ENCODE data around the gene KIF7. TPM values are rescaled to one million over a fixed set of nuclear protein-coding genes. Genes with fewer than 3 reads are reported as not detected.

Gene KIF7
- total RNA-seq, 2 donors from 2014 or later: 2.1 to 3.0 TPM

DNA sequence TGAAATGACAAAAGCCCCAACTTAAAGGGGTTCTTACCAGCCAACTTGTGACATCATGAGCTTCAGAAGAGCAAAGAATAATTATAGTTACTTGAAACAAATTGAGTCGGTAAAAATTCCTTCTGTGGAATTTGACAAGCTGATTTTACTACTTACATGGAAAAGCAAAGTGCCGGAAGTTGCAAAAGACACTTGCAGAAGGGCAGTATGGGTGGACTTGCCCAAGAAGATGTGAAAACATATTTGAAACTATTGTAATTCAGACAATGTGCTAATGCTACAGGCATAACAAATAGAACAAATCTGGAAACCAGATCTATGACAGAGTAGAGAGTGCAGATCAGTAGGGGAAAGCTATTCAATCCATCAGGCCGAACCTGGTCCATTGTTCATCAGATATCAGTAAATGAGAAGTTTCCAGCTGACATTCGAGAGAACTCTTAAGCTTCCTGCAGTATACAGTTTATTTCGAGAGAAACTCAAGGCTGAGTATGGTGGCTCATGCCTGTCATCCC lies 2.5 kb upstream of the KIF7 start:
- Histone ChIP-seq H3K36me3 (replicated peaks in 1 of 2; ENCODE audit: insufficient read depth in 1 of 2, low read depth in 2 of 2) (no peaks in the 10 kb centered on the region), H3K9me3 (no peaks in the 10 kb centered on the region), H3K27me3 (no peaks in the 10 kb centered on the region), H3K4me3 (no peak overlapping the region), H3K27ac (no peak overlapping the region), H3K4me1 (peaks cover 13% of the 10 kb centered on the region)
- ATAC-seq (no peak), DNase-seq (no peak)
- 72 to 77% methylated on average over 5 of the region's 5 CpGs for WGBS, 2 donors
- intact Hi-C loops (cut with DNase I): no loop called here
- no peak for TF ChIP-seq POLR2A (IDR thresholded peaks at IDR 0.05)
- TF ChIP-seq, protein P1, sequence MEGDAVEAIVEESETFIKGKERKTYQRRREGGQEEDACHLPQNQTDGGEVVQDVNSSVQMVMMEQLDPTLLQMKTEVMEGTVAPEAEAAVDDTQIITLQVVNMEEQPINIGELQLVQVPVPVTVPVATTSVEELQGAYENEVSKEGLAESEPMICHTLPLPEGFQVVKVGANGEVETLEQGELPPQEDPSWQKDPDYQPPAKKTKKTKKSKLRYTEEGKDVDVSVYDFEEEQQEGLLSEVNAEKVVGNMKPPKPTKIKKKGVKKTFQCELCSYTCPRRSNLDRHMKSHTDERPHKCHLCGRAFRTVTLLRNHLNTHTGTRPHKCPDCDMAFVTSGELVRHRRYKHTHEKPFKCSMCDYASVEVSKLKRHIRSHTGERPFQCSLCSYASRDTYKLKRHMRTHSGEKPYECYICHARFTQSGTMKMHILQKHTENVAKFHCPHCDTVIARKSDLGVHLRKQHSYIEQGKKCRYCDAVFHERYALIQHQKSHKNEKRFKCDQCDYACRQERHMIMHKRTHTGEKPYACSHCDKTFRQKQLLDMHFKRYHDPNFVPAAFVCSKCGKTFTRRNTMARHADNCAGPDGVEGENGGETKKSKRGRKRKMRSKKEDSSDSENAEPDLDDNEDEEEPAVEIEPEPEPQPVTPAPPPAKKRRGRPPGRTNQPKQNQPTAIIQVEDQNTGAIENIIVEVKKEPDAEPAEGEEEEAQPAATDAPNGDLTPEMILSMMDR (IDR thresholded peaks at IDR 0.05): no peak

DNA sequence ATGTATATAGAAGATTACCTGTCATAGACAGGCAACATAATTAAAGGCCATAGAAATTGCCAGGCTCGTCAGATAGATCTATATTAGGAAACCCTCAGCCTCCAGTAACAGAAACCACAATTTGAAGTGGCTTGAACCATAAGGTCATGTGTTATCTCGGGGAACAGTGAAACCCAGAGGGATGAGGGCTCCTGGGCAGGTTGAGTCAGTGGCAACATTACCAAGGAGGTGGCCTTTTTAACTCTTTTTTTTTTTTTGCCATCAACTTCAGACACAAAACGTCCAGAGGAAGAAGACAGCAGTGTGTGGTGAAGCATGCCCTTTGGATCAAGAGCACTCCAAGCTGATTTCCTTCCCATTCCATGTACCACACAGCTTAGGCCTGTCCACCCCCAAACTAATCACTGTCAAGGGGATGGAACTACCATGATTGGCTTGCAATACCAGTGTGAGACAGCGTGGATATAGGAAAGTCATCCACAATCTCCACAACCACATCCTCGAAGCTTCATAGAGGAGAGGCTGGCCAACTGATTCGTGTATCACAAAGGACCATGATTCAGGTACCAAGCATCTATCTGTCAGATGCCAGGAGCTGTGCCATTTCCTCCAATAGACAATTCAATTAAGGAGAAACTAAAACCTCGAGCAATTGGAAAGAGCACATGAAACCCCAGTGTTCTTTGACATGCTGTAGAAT lies 999 bp upstream of the KIF7 start:
- no peak overlapping the region for H3K4me3 ChIP-seq
- 78 to 86% methylated on average over 7 of the region's 7 CpGs for WGBS, 2 donors
- H3K4me1 ChIP-seq: peaks cover 12% of the 10 kb centered on the region
- TF ChIP-seq POLR2A (IDR thresholded peaks at IDR 0.05): no peak
- TF ChIP-seq, protein P1 (IDR thresholded peaks at IDR 0.05): no peak
- H3K36me3 ChIP-seq (replicated peaks in 1 of 2; ENCODE audit: insufficient read depth in 1 of 2, low read depth in 2 of 2): no peaks in the 10 kb centered on the region
- no peaks in the 10 kb centered on the region for H3K27me3 ChIP-seq
- DNase-seq: no peak
- H3K9me3 ChIP-seq: no peaks in the 10 kb centered on the region
- no peak overlapping the region for H3K27ac ChIP-seq
- intact Hi-C loops (cut with DNase I): no loop called here
- ATAC-seq: no peak

DNA sequence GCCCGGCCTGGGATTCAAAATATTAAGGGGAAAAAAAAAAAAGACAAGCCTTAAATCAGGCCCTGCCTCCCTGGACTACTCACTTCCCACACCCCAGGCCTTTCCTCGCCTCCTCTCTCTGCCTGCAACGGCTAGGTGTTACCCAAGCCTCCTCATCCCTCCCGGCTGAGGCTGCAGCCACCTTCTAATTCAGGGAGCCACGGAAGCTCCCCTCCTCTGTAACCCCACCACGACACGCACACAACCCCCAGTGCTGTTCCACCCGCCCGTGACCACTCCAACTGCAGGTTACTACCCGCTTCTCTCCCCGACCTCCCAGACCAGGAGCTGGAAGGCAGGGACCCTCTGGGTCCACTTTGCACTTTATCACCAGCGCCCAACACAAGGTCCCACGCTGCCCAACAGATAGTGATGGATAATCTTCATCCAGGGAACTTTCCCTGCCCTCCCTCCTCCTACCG lies 936 bp downstream of the KIF7 start:
- ATAC-seq: peak; percentile 19
- Histone ChIP-seq H3K4me3 (no peak overlapping the region), H3K9me3 (no peaks in the 10 kb centered on the region), H3K27me3 (no peaks in the 10 kb centered on the region), H3K4me1 (peaks cover 12% of the 10 kb centered on the region), H3K36me3 (replicated peaks in 1 of 2; ENCODE audit: insufficient read depth in 1 of 2, low read depth in 2 of 2) (no peaks in the 10 kb centered on the region), H3K27ac (no peak overlapping the region)
- no peak for DNase-seq
- intact Hi-C loops (cut with DNase I): no loop called here
- TF ChIP-seq, protein P1 (IDR thresholded peaks at IDR 0.05): no peak
- no peak for TF ChIP-seq POLR2A (IDR thresholded peaks at IDR 0.05)
- WGBS, 2 donors: 64 to 65% methylated on average over 14 of the region's 14 CpGs

DNA sequence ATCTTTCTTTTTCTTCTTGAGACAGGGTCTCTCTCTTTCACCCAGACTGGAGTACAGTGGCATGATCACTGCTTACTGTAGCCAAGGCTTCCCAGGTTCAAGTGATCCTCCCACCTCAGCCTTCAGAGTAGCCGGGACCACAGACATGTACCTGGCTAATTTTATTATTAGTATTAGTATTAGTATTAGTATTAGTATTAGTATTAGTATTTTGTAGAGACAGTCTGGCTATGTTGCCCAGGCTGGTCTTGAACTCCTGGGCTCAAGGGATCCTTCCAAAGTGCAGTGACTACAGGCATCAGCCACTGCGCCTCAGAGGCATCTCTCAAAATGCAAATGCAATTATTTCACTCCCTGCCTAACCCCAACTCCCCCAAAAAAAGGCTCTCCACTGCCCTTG lies 1.7 kb downstream of the KIF7 start:
- no peak for ATAC-seq
- peaks cover 12% of the 10 kb centered on the region for H3K4me1 ChIP-seq
- intact Hi-C loops (cut with DNase I): no loop called here
- H3K9me3 ChIP-seq: no peaks in the 10 kb centered on the region
- no peaks in the 10 kb centered on the region for H3K36me3 ChIP-seq (replicated peaks in 1 of 2; ENCODE audit: insufficient read depth in 1 of 2, low read depth in 2 of 2)
- no peak for TF ChIP-seq POLR2A (IDR thresholded peaks at IDR 0.05)
- TF ChIP-seq, protein P1 (IDR thresholded peaks at IDR 0.05): no peak
- H3K27me3 ChIP-seq: no peaks in the 10 kb centered on the region
- DNase-seq: no peak
- WGBS, 2 donors: 98 to 100% methylated on average over 2 of the region's 2 CpGs
- no peak overlapping the region for H3K4me3 ChIP-seq
- H3K27ac ChIP-seq: no peak overlapping the region

DNA sequence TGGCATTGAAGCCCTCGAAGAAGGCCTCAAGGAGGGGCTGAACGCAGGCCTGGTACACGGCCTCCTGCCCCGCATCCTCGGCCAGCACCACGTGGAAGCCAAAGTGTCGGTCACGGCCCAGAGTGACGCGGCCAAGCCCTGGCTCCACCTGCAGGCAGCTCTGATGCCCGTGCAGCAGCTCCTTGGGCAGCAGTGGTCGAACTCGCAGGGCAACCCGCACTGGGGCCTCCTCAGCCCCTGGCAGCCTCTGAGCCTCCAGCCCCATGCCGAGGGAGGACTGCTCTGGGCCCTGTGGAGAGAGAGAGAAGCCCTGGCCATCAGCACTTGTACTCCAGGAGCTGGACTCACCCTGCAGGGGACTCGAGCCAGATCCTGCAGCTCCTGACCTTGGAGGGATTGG lies 2.6 kb downstream of the KIF7 start:
- Histone ChIP-seq H3K4me3 (no peak overlapping the region), H3K27me3 (no peaks in the 10 kb centered on the region), H3K27ac (no peak overlapping the region), H3K36me3 (replicated peaks in 1 of 2; ENCODE audit: insufficient read depth in 1 of 2, low read depth in 2 of 2) (no peaks in the 10 kb centered on the region), H3K9me3 (no peaks in the 10 kb centered on the region), H3K4me1 (peaks cover 12% of the 10 kb centered on the region)
- 69 to 100% methylated on average over 1 to 16 of the region's 16 CpGs for WGBS, 2 donors
- intact Hi-C loops (cut with DNase I): no loop called here
- no peak for TF ChIP-seq POLR2A (IDR thresholded peaks at IDR 0.05)
- TF ChIP-seq, protein P1 (IDR thresholded peaks at IDR 0.05): no peak
- ATAC-seq (no peak), DNase-seq (no peak)
